Right lobe of liver (tissue), 4 donors: ENCODE results near the gene DPPA5.

Experiments used
- CTCF ChIP-seq, 4 donors: fragments of 200-600 bp in 3 of 4; fragments of 450-650 bp in 1 of 4; IDR thresholded peaks; one replicate each; pipeline versions ENCODE4 v1.5.1 to v1.8.0; 2016 to 2022; ENCODE audit warnings: antibody characterized with exemption in 4 of 4, mild to moderate bottlenecking in 2 of 4
- POLR2A ChIP-seq: fragments of 450-650 bp; IDR thresholded peaks from one replicate; pipeline ENCODE4 v1.6.1; 2017; ENCODE audit warnings: antibody characterized with exemption, mild to moderate bottlenecking
- donor health status: DM: no; HTN: no; CAD: no.
- donor health status: DM: no; HTN: no; CAD: no.
- donor health status: DM: no; HTN: yes; CAD: no.

- TF ChIP-seq CTCF (IDR thresholded peaks at IDR 0.05) = no peak
- no peak for TF ChIP-seq POLR2A
Observed at GRCh38 chr6:73362358-73362757, 8.3 kb upstream of the DPPA5 start, which contains the start of gene KHDC3L.
